Measurements from ENCODE around the gene OXCT2. TPM values are rescaled to one million over a fixed set of nuclear protein-coding genes. Genes with fewer than 3 reads are reported as not detected.

The OXCT2 gene
- total RNA-seq, 1 experiment from 2014 or later, result 2.3 TPM

DNA sequence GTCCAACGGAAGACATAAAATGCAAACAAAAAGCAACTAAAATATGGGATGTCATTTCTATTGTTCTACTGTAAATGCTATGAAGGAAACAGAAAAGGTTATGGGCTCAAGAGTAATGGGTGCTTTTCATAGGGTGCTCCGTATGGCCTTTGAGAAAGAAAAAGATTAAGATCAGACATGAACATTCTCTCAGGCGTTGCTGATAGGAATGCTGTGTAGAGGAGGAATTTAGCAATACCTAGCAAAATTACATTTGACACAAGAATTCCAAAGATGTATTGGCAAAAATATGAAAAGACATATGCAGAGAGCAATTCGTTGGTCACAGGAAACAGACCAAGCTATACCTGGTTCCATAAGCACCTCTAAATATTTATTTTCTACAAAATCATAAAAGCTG, 5.7 kb upstream of the OXCT2 start:
- DNase-seq (ENCODE audit: low spot score), result no peak
- no peaks in the 10 kb centered on the region for H3K36me3 Mint-ChIP-seq
- no peak for ATAC-seq
- ChIA-PET CTCF (no interaction called here), POLR2A (no interaction called here)
- H3K4me1 Mint-ChIP-seq, result 0 out of 2 replicates have a peak, but pooled peaks cover 3% of the 10 kb centered on the region
- H3K27me3 Mint-ChIP-seq (ENCODE audit: low read depth), result peaks cover 30% of the 10 kb centered on the region
- H3K9me3 Mint-ChIP-seq, result no peaks in the 10 kb centered on the region
- TF ChIP-seq CBFB (CRISPR knock-in tag; IDR thresholded peaks at IDR 0.05; ENCODE audit: low read depth) (no peak), OVOL2 (CRISPR knock-in tag; IDR thresholded peaks at IDR 0.05; ENCODE audit: borderline replicate concordance) (no peak), RELA (CRISPR knock-in tag; IDR thresholded peaks at IDR 0.05; ENCODE audit: borderline replicate concordance) (no peak), SP1 (CRISPR knock-in tag; conservative IDR thresholded peaks at IDR 0.05) (no peak), NR2C2 (CRISPR knock-in tag; IDR thresholded peaks at IDR 0.05) (no peak), ELF4 (CRISPR knock-in tag; IDR thresholded peaks at IDR 0.05; ENCODE audit: low read depth) (no peak), HMGA2 (CRISPR knock-in tag; IDR thresholded peaks at IDR 0.05) (no peak), NR3C1 (CRISPR knock-in tag; conservative IDR thresholded peaks at IDR 0.05; ENCODE audit: low read depth) (no peak), ZNF671 (CRISPR knock-in tag; IDR thresholded peaks at IDR 0.05) (no peak), NR1H2 (CRISPR knock-in tag; IDR thresholded peaks at IDR 0.05) (no peak)
- TF ChIP-seq, protein P1, sequence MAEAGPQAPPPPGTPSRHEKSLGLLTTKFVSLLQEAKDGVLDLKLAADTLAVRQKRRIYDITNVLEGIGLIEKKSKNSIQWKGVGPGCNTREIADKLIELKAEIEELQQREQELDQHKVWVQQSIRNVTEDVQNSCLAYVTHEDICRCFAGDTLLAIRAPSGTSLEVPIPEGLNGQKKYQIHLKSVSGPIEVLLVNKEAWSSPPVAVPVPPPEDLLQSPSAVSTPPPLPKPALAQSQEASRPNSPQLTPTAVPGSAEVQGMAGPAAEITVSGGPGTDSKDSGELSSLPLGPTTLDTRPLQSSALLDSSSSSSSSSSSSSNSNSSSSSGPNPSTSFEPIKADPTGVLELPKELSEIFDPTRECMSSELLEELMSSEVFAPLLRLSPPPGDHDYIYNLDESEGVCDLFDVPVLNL (CRISPR knock-in tag; IDR thresholded peaks at IDR 0.05; ENCODE audit: borderline replicate concordance, low read depth), result no peak
- H3K4me3 Mint-ChIP-seq, result no peak overlapping the region
- H3K27ac Mint-ChIP-seq, result no peak overlapping the region

- CTCF ChIA-PET, result no interaction called here
- 0 out of 2 replicates have a peak, but pooled peaks cover 3% of the 10 kb centered on the region for H3K4me1 Mint-ChIP-seq
- TF ChIP-seq SMAD3 (CRISPR knock-in tag; IDR thresholded peaks at IDR 0.05; ENCODE audit: borderline replicate concordance) (no peak), PRRX2 (CRISPR knock-in tag; IDR thresholded peaks at IDR 0.05) (no peak), TEAD4 (CRISPR knock-in tag; IDR thresholded peaks at IDR 0.05) (no peak), ZNF138 (CRISPR knock-in tag; conservative IDR thresholded peaks at IDR 0.05) (no peak), CBFB (CRISPR knock-in tag; IDR thresholded peaks at IDR 0.05; ENCODE audit: low read depth) (no peak), JUN (CRISPR knock-in tag; IDR thresholded peaks at IDR 0.05) (no peak), ZNF532 (CRISPR knock-in tag; IDR thresholded peaks at IDR 0.05; ENCODE audit: borderline replicate concordance) (no peak), RORB (CRISPR knock-in tag; IDR thresholded peaks at IDR 0.05) (no peak), GTF2I (CRISPR knock-in tag; conservative IDR thresholded peaks at IDR 0.05) (no peak), MXD4 (CRISPR knock-in tag; IDR thresholded peaks at IDR 0.05; ENCODE audit: borderline replicate concordance) (no peak), ZNF232 (CRISPR knock-in tag; IDR thresholded peaks at IDR 0.05) (no peak), SOX15 (CRISPR knock-in tag; IDR thresholded peaks at IDR 0.05) (no peak), ZNF425 (CRISPR knock-in tag; conservative IDR thresholded peaks at IDR 0.05) (no peak)
- TF ChIP-seq, protein P2, sequence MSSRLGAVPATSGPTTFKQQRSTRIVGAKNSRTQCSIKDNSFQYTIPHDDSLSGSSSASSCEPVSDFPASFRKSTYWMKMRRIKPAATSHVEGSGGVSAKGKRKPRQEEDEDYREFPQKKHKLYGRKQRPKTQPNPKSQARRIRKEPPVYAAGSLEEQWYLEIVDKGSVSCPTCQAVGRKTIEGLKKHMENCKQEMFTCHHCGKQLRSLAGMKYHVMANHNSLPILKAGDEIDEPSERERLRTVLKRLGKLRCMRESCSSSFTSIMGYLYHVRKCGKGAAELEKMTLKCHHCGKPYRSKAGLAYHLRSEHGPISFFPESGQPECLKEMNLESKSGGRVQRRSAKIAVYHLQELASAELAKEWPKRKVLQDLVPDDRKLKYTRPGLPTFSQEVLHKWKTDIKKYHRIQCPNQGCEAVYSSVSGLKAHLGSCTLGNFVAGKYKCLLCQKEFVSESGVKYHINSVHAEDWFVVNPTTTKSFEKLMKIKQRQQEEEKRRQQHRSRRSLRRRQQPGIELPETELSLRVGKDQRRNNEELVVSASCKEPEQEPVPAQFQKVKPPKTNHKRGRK (CRISPR knock-in tag; IDR thresholded peaks at IDR 0.05; ENCODE audit: borderline replicate concordance), result no peak
- TF ChIP-seq, protein P3, sequence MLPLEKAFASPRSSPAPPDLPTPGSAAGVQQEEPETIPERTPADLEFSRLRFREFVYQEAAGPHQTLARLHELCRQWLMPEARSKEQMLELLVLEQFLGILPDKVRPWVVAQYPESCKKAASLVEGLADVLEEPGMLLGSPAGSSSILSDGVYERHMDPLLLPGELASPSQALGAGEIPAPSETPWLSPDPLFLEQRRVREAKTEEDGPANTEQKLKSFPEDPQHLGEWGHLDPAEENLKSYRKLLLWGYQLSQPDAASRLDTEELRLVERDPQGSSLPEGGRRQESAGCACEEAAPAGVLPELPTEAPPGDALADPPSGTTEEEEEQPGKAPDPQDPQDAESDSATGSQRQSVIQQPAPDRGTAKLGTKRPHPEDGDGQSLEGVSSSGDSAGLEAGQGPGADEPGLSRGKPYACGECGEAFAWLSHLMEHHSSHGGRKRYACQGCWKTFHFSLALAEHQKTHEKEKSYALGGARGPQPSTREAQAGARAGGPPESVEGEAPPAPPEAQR (CRISPR knock-in tag; IDR thresholded peaks at IDR 0.05), result no peak
- TF ChIP-seq, protein P4, sequence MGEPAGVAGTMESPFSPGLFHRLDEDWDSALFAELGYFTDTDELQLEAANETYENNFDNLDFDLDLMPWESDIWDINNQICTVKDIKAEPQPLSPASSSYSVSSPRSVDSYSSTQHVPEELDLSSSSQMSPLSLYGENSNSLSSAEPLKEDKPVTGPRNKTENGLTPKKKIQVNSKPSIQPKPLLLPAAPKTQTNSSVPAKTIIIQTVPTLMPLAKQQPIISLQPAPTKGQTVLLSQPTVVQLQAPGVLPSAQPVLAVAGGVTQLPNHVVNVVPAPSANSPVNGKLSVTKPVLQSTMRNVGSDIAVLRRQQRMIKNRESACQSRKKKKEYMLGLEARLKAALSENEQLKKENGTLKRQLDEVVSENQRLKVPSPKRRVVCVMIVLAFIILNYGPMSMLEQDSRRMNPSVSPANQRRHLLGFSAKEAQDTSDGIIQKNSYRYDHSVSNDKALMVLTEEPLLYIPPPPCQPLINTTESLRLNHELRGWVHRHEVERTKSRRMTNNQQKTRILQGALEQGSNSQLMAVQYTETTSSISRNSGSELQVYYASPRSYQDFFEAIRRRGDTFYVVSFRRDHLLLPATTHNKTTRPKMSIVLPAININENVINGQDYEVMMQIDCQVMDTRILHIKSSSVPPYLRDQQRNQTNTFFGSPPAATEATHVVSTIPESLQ (CRISPR knock-in tag; IDR thresholded peaks at IDR 0.05), result no peak
These were observed 5.2 kb upstream of the OXCT2 start for GRCh38 chr1:39776400-39776713.

More at GRCh38 chr1:39776400-39776713, 5.2 kb upstream of the OXCT2 start:
- Mint-ChIP-seq H3K9me3 (no peaks in the 10 kb centered on the region), H3K36me3 (no peaks in the 10 kb centered on the region), H3K27ac (no peak overlapping the region), H3K4me3 (no peak overlapping the region), H3K27me3 (ENCODE audit: low read depth) (peaks cover 26% of the 10 kb centered on the region)
- ATAC-seq (no peak), DNase-seq (ENCODE audit: low spot score) (no peak)
- POLR2A ChIA-PET, result no interaction called here
